ENCODE measurements around the gene KCNMB2. TPM values are rescaled to one million over a fixed set of nuclear protein-coding genes. Genes with fewer than 3 reads are reported as not detected.

The KCNMB2 gene
- total RNA-seq, 6 donors from 2014 or later, result 0.51 to 3.0 (median 1.1) TPM; not detected in 3

DNA sequence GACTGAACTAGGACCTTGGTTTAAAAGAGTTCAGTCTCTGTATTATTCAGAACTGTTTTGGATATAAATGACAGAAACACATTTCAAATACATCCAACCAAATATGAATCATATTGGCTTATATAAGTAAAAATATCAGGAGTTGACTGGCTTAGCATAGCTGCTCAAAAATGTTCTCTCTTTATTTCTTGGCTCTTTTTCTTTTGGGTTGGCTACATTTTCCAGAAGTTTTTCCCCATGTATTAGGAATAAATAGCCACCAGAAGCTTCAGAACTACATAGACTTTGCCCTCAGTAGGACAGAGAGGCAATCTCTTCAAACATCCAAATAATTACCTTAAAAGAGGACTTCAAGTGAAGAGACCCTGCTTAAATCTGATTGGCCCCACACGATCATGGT lies 32.7 kb downstream of the KCNMB2 start:
- no peaks in the 10 kb centered on the region for H3K36me3 ChIP-seq
- TF ChIP-seq POLR2A (IDR thresholded peaks at IDR 0.05) (no peak), POLR2AphosphoS5 (IDR thresholded peaks at IDR 0.05) (no peak), EP300 (IDR thresholded peaks at IDR 0.05) (no peak)
- TF ChIP-seq, protein P1, sequence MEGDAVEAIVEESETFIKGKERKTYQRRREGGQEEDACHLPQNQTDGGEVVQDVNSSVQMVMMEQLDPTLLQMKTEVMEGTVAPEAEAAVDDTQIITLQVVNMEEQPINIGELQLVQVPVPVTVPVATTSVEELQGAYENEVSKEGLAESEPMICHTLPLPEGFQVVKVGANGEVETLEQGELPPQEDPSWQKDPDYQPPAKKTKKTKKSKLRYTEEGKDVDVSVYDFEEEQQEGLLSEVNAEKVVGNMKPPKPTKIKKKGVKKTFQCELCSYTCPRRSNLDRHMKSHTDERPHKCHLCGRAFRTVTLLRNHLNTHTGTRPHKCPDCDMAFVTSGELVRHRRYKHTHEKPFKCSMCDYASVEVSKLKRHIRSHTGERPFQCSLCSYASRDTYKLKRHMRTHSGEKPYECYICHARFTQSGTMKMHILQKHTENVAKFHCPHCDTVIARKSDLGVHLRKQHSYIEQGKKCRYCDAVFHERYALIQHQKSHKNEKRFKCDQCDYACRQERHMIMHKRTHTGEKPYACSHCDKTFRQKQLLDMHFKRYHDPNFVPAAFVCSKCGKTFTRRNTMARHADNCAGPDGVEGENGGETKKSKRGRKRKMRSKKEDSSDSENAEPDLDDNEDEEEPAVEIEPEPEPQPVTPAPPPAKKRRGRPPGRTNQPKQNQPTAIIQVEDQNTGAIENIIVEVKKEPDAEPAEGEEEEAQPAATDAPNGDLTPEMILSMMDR (IDR thresholded peaks at IDR 0.05), result no peak
- ATAC-seq (ENCODE audit: low FRiP score in 2 of 2), result no peak
- no peaks in the 10 kb centered on the region for H3K4me1 ChIP-seq
- H3K4me3 ChIP-seq, result no peak overlapping the region
- H3K27ac ChIP-seq, result no peak overlapping the region
- DNase-seq, result no peak
- H3K27me3 ChIP-seq, result no peaks in the 10 kb centered on the region
- 80 to 92% methylated on average over 1 of the region's 1 CpG for WGBS, 2 donors
- no peaks in the 10 kb centered on the region for H3K9me3 ChIP-seq

DNA sequence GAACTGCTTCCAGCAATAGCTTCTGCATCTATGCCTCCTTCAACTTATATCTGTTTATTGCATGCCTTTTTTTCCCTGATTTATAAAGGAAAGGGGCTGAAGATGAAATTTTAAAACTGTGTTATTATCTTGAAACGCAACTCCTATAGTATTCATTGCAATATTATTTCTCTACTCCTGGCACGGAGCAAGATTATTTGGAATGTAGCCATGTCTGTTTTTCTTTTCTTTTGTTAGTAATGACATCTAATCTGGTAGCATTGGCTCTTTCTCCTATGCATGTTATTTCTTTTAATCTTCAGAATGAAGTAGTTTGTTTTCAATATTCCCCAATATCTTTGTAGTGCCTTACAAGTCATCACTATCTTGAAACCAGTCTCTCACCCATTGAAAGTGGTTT lies 33.6 kb downstream of the KCNMB2 start:
- H3K9me3 ChIP-seq, result no peaks in the 10 kb centered on the region
- ATAC-seq (ENCODE audit: low FRiP score in 2 of 2), result no peak
- no peaks in the 10 kb centered on the region for H3K27me3 ChIP-seq
- TF ChIP-seq POLR2AphosphoS5 (IDR thresholded peaks at IDR 0.05), result no peak
- H3K4me3 ChIP-seq, result no peak overlapping the region
- H3K27ac ChIP-seq, result no peak overlapping the region
- no peaks in the 10 kb centered on the region for H3K36me3 ChIP-seq
- H3K4me1 ChIP-seq, result no peaks in the 10 kb centered on the region
- DNase-seq, result no peak
- 65 to 77% methylated on average over 2 of the region's 2 CpGs for WGBS, 2 donors

DNA sequence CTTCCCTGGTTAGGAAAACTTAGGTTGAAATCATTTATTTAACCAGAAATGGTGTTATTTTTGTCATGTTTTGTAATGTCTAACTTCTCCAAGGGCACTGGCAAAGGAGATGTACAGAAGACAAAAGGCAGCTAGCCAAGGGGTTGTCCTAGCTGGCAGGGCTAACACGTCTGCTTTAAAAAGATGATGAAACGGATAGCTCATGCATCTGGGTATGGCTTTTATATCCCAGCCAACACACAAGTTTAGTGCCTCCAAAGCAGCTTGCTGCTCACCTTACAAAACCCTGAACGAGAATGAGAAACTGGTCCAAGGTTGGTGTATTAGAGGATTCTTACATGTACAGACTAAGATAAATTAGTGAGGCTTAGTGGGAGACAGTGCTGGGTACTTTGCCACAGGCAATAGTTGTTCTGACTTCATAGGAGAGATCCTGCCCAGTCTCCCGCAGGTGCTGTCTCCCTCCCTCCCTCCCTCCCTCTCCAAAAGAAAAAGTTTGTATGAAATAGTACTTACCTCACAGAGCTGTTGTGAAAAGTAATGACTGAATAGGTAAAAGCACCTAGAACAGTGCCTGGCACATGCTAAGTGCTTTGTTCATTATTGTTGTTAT lies 47.8 kb downstream of the KCNMB2 start:
- H3K36me3 ChIP-seq, result no peaks in the 10 kb centered on the region
- no peaks in the 10 kb centered on the region for H3K27me3 ChIP-seq
- DNase-seq (no peak), ATAC-seq (ENCODE audit: low FRiP score in 2 of 2) (no peak)
- no peak overlapping the region for H3K27ac ChIP-seq
- H3K9me3 ChIP-seq, result no peaks in the 10 kb centered on the region
- H3K4me1 ChIP-seq, result no peaks in the 10 kb centered on the region
- TF ChIP-seq, protein P1 (IDR thresholded peaks at IDR 0.05), result no peak
- TF ChIP-seq EP300 (IDR thresholded peaks at IDR 0.05) (no peak), POLR2A (IDR thresholded peaks at IDR 0.05) (no peak), POLR2AphosphoS5 (IDR thresholded peaks at IDR 0.05) (no peak)
- WGBS, 2 donors, result 60 to 62% methylated on average over 4 of the region's 4 CpGs
- H3K4me3 ChIP-seq, result no peak overlapping the region

DNA sequence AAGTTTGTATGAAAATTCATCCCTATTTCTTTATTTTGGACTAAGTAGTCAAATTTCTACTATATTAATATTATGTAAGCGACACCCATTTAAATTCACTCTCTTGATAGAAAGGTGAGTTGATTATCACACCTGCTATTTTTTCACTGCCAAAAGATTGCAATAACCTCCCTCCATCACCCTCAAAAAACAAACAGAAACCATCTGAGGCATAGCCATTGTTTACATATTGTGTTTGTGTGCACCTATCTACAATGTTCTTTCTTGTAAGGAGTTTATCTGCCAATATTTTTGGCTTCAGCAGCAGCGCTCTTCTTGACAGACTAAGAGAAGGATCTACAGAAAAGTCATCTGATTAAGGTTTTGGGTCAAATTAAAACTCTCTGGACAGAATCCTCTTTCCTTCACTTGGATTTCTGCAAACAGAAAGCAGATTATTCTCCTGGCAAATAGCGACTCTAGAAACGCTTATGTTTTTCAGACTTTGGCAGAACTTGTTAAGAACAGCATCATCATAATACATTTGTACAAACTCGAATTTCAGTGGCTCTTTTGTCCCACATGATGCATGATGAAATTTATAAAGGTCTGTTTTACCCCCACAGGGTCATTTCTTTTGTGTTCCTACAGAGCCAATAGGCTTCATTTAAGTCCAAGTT lies 48.6 kb downstream of the KCNMB2 start:
- H3K4me1 ChIP-seq, result no peaks in the 10 kb centered on the region
- TF ChIP-seq EP300 (IDR thresholded peaks at IDR 0.05) (no peak), POLR2AphosphoS5 (IDR thresholded peaks at IDR 0.05) (no peak), POLR2A (IDR thresholded peaks at IDR 0.05) (no peak)
- TF ChIP-seq, protein P1 (IDR thresholded peaks at IDR 0.05), result no peak
- H3K4me3 ChIP-seq, result no peak overlapping the region
- H3K27ac ChIP-seq, result no peak overlapping the region
- DNase-seq (no peak), ATAC-seq (ENCODE audit: low FRiP score in 2 of 2) (no peak)
- no peaks in the 10 kb centered on the region for H3K27me3 ChIP-seq
- no peaks in the 10 kb centered on the region for H3K36me3 ChIP-seq
- H3K9me3 ChIP-seq, result no peaks in the 10 kb centered on the region
- 65 to 69% methylated on average over 5 of the region's 5 CpGs for WGBS, 2 donors

DNA sequence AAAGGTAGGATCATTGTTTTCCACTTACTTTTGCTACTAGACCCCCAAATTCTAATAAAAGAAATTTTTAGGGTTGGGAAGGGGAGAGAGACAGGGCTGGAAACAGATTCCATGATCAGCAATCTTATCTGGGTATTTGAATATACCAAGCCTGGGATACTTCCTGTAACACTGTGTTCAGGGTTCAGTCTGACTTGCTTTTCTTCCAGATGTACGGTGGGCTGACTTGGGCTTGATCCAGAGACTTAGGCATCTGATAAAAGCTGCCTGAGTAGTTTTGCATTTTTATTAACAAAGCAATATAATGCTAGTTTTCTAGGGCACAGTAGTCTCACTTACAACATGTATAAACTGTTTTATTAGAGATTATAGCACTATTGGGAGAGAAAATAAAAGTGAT lies 49.2 kb downstream of the KCNMB2 start:
- DNase-seq, result no peak
- TF ChIP-seq, protein P1 (IDR thresholded peaks at IDR 0.05), result no peak
- TF ChIP-seq POLR2A (IDR thresholded peaks at IDR 0.05) (no peak), POLR2AphosphoS5 (IDR thresholded peaks at IDR 0.05) (no peak), EP300 (IDR thresholded peaks at IDR 0.05) (no peak)
- Histone ChIP-seq H3K9me3 (no peaks in the 10 kb centered on the region), H3K4me1 (no peaks in the 10 kb centered on the region), H3K27me3 (no peaks in the 10 kb centered on the region), H3K36me3 (no peaks in the 10 kb centered on the region), H3K27ac (no peak overlapping the region), H3K4me3 (no peak overlapping the region)
- WGBS, 2 donors, result 0 to 25% methylated on average over 1 of the region's 1 CpG
- no peak for ATAC-seq (ENCODE audit: low FRiP score in 2 of 2)

All from upper lobe of left lung (tissue), 6 donors.